ENCODE measurements around the gene TMEM163. TPM values are rescaled to one million over a fixed set of nuclear protein-coding genes. Genes with fewer than 3 reads are reported as not detected.
"Not testable (repeated sequence)": the region's sequence is repeated elsewhere in the genome, so short reads cannot be mapped to it uniquely, and the experiment has no call there.

The TMEM163 gene
- 10.3 and 10.7 TPM in 2 replicates for total RNA-seq (2014; rRNA removed; shearing (Covaris generic))

GRCh38 chr2:134718817-134719814, at the start of gene TMEM163:
Gene TMEM163, minus strand, starts transcription at chr2:134719000.
- no peak for DNase-seq (ENCODE audit: low read depth)

GRCh38 chr2:134766583-134766982, 47.8 kb upstream of the TMEM163 start:
- no peak for DNase-seq (ENCODE audit: low read depth)

- DNase-seq (ENCODE audit: low read depth) = no peak
Observed at GRCh38 chr2:134765987-134766386, 47.2 kb upstream of the TMEM163 start.

- peak; percentile 33 for DNase-seq (ENCODE audit: low read depth)
Observed at GRCh38 chr2:134764164-134764563, 45.4 kb upstream of the TMEM163 start.

GRCh38 chr2:134763164-134763710, 44.4 kb upstream of the TMEM163 start:
- DNase-seq (ENCODE audit: low read depth) = peak; percentile 33

- peak; percentile 70 for DNase-seq (ENCODE audit: low read depth)
Observed at GRCh38 chr2:134762508-134762907, 43.7 kb upstream of the TMEM163 start.

- DNase-seq (ENCODE audit: low read depth) = no peak
Observed at GRCh38 chr2:134760385-134760784, 41.6 kb upstream of the TMEM163 start.

- DNase-seq (ENCODE audit: low read depth) = no peak
Observed at GRCh38 chr2:134758633-134759032, 39.8 kb upstream of the TMEM163 start.

- DNase-seq (ENCODE audit: low read depth) = not testable (repeated sequence)
Observed at GRCh38 chr2:134751981-134752380, 33.2 kb upstream of the TMEM163 start.

- DNase-seq (ENCODE audit: low read depth) = no peak
Observed at GRCh38 chr2:134745546-134745945, 26.7 kb upstream of the TMEM163 start.

GRCh38 chr2:134745023-134745422, 26.2 kb upstream of the TMEM163 start:
- DNase-seq (ENCODE audit: low read depth) = peak; percentile 25

GRCh38 chr2:134739879-134740301, 21.1 kb upstream of the TMEM163 start:
- DNase-seq (ENCODE audit: low read depth) = peak; percentile 84

- DNase-seq (ENCODE audit: low read depth) = no peak
Observed at GRCh38 chr2:134739236-134739878, 20.6 kb upstream of the TMEM163 start.

GRCh38 chr2:134738141-134738870, 19.5 kb upstream of the TMEM163 start:
- peak; percentile 43 for DNase-seq (ENCODE audit: low read depth)

- DNase-seq (ENCODE audit: low read depth) = no peak
Observed at GRCh38 chr2:134737671-134738070, 18.9 kb upstream of the TMEM163 start.

GRCh38 chr2:134736167-134736880, 17.5 kb upstream of the TMEM163 start:
- peak; percentile 90 for DNase-seq (ENCODE audit: low read depth)

GRCh38 chr2:134728163-134728562, 9.4 kb upstream of the TMEM163 start:
- no peak for DNase-seq (ENCODE audit: low read depth)

GRCh38 chr2:134727385-134727784, 8.6 kb upstream of the TMEM163 start:
- peak; percentile 86 for DNase-seq (ENCODE audit: low read depth)

- no peak for DNase-seq (ENCODE audit: low read depth)
Observed at GRCh38 chr2:134726645-134727044, 7.8 kb upstream of the TMEM163 start.

GRCh38 chr2:134725876-134726275, 7.1 kb upstream of the TMEM163 start:
- DNase-seq (ENCODE audit: low read depth) = no peak

GRCh38 chr2:134724341-134724740, 5.5 kb upstream of the TMEM163 start:
- DNase-seq (ENCODE audit: low read depth) = no peak
